Liver (tissue), 9 donors: ENCODE results near the gene ADGRF3. TPM values are rescaled to one million over a fixed set of nuclear protein-coding genes. Genes with fewer than 3 reads are reported as not detected.
A peak's percentile ranks its signal among the peaks of the same experiment; 100 is the strongest.

Experiments used
- DNase-seq: peaks from one replicate; pipeline ENCODE4 v3.0.0-alpha.2; 2017; ENCODE audit warnings: low spot score
- H3K27ac ChIP-seq, 2 donors: one replicate each; pipeline ENCODE4 v1.7.0; 2013; ENCODE audit warnings: inconsistent platforms in 2 of 2, low read length in 2 of 2, control low read depth in 1 of 2, low read depth in 1 of 2, mild to moderate bottlenecking in 1 of 2
- H3K27me3 ChIP-seq, 4 donors: one replicate each; pipeline versions ENCODE4 v1.6.1 to v1.7.0; 2013; ENCODE audit warnings: low read length in 3 of 4, inconsistent platforms in 1 of 4, mild to moderate bottlenecking in 1 of 4, moderate library complexity in 1 of 4; ENCODE audit not compliant: control insufficient read depth in 4 of 4, insufficient read depth in 4 of 4
- H3K36me3 ChIP-seq, 4 donors: one replicate each; pipeline versions ENCODE4 v1.6.1 to v1.7.0; 2013; ENCODE audit warnings: low read length in 3 of 4, mild to moderate bottlenecking in 3 of 4, low read depth in 1 of 4, moderate library complexity in 1 of 4; ENCODE audit not compliant: control insufficient read depth in 4 of 4, insufficient read depth in 3 of 4
- H3K4me1 ChIP-seq, 4 donors: one replicate each; pipeline versions ENCODE4 v1.6.1 to v1.7.0; 2013; ENCODE audit warnings: low read length in 3 of 4, mild to moderate bottlenecking in 3 of 4, moderate library complexity in 1 of 4; ENCODE audit not compliant: control insufficient read depth in 4 of 4, insufficient read depth in 4 of 4
- H3K4me3 ChIP-seq, 3 donors: one replicate each; pipeline versions ENCODE4 v1.6.1 to v1.7.0; 2013; ENCODE audit warnings: low read length in 3 of 3, control low read depth in 1 of 3, low read depth in 1 of 3, mild to moderate bottlenecking in 1 of 3
- H3K9ac ChIP-seq, 2 donors: one replicate each; pipeline ENCODE4 v1.7.0; 2013; ENCODE audit warnings: low read length in 2 of 2, mild to moderate bottlenecking in 2 of 2, moderate library complexity in 2 of 2, control low read depth in 1 of 2, low read depth in 1 of 2
- H3K9me3 ChIP-seq, 4 donors: one replicate each; pipeline versions ENCODE4 v1.6.1 to v1.7.0; 2013; ENCODE audit warnings: low read length in 3 of 4; ENCODE audit not compliant: control insufficient read depth in 4 of 4
- ATF3 ChIP-seq: IDR thresholded peaks from 2 replicates; pipeline ENCODE4 v1.6.1; 2016; ENCODE audit warnings: antibody characterized with exemption
- CTCF ChIP-seq: fragments of 150-350 bp; IDR thresholded peaks from 2 replicates; pipeline ENCODE4 v1.5.1; 2017; ENCODE audit warnings: improper control_type of control experiment, low read depth, low read length; ENCODE audit not compliant: missing input control
- EGR1 ChIP-seq, 2 donors: IDR thresholded peaks; 2 replicates each; pipeline ENCODE4 v1.6.1; 2016 to 2018; ENCODE audit warnings: antibody characterized with exemption in 2 of 2, low read depth in 2 of 2
- FOXA1 ChIP-seq: IDR thresholded peaks from 2 replicates; pipeline ENCODE4 v1.6.1; 2016; ENCODE audit warnings: antibody characterized with exemption
- FOXA2 ChIP-seq: IDR thresholded peaks from 2 replicates; pipeline ENCODE4 v1.6.1; 2016; ENCODE audit warnings: antibody characterized with exemption
- GABPA ChIP-seq, 2 donors: IDR thresholded peaks in 1 of 2; conservative IDR thresholded peaks in 1 of 2; 2 replicates each; pipeline ENCODE4 v1.6.1; 2016; ENCODE audit warnings: antibody characterized with exemption in 2 of 2, mild to moderate bottlenecking in 1 of 2, moderate library complexity in 1 of 2
- HNF4A ChIP-seq, 2 donors: conservative IDR thresholded peaks; 2 replicates each; pipeline ENCODE4 v1.6.1; 2016; ENCODE audit warnings: antibody characterized with exemption in 2 of 2, mild to moderate bottlenecking in 2 of 2
- HNF4G ChIP-seq: IDR thresholded peaks from 2 replicates; pipeline ENCODE4 v1.6.1; 2016; ENCODE audit warnings: antibody characterized with exemption
- JUND ChIP-seq, 2 donors: IDR thresholded peaks; 2 replicates each; pipeline ENCODE4 v1.6.1; 2016; ENCODE audit warnings: antibody characterized with exemption in 2 of 2
- MAX ChIP-seq: IDR thresholded peaks from 2 replicates; pipeline ENCODE4 v1.6.1; 2016; ENCODE audit warnings: antibody characterized with exemption
- NR2F2 ChIP-seq: IDR thresholded peaks from 2 replicates; pipeline ENCODE4 v1.6.1; 2016; ENCODE audit warnings: antibody characterized with exemption
- RAD21 ChIP-seq, 2 donors: IDR thresholded peaks; 2 replicates each; pipeline ENCODE4 v1.6.1; 2016; ENCODE audit warnings: antibody characterized with exemption in 2 of 2, mild to moderate bottlenecking in 2 of 2
- REST ChIP-seq: IDR thresholded peaks from 2 replicates; pipeline ENCODE4 v1.6.1; 2016; ENCODE audit warnings: antibody characterized with exemption, mild to moderate bottlenecking
- RXRA ChIP-seq, 2 donors: IDR thresholded peaks; 2 replicates each; pipeline ENCODE4 v1.6.1; 2017 to 2018; ENCODE audit warnings: antibody characterized with exemption in 2 of 2, mild to moderate bottlenecking in 1 of 2
- SP1 ChIP-seq: IDR thresholded peaks from 2 replicates; pipeline ENCODE4 v1.6.1; 2018; ENCODE audit warnings: antibody characterized with exemption, mild to moderate bottlenecking
- TAF1 ChIP-seq: conservative IDR thresholded peaks from 2 replicates; pipeline ENCODE4 v1.6.1; 2016; ENCODE audit warnings: antibody characterized with exemption, mild to moderate bottlenecking
- YY1 ChIP-seq: IDR thresholded peaks from 2 replicates; pipeline ENCODE4 v1.6.1; 2016; ENCODE audit warnings: antibody characterized with exemption, mild to moderate bottlenecking
- ZBTB33 ChIP-seq: IDR thresholded peaks from 2 replicates; pipeline ENCODE4 v1.6.1; 2016; ENCODE audit warnings: antibody characterized with exemption
- WGBS: extraction: QIAGEN DNeasy Blood & Tissue Kit; methylation state at CpG from one replicate; pipeline ENCODE4 v1.1.7; 2013; 5-methylcytosine and 5-hydroxymethylcytosine counted together
- polyA plus RNA-seq, 2 donors: library from polyadenylated mRNA; stranded (reverse) in 1 of 2; unstranded in 1 of 2; fragments of 200-250 nt in 1 of 2; fragments of >200 nt in 1 of 2; fragmentation: Nextera tagmentation in 1 of 2; extraction: Ambion mirVana in 1 of 2; gene quantifications; one replicate each; pipeline versions ENCODE4 v1.2.1 to v1.2.3, GENCODE V29; 2013 to 2015
- total RNA-seq, 2 donors: library from RNA; depleted of rRNA; stranded (reverse); fragments of >200 nt; gene quantifications; one replicate each; pipeline ENCODE4 v1.2.3, GENCODE V29; 2014
- donor health status: healthy.
- donor health status: healthy.
- donor health status: healthy.
- donor health status: healthy.
- donor health status: healthy.

Gene ADGRF3
- total and polyA plus RNA-seq, 4 donors = 0.07 to 0.25 (median 0.10) TPM

- no peak for TF ChIP-seq ZBTB33
- no peak for TF ChIP-seq JUND (IDR thresholded peaks at IDR 0.05)
- no peak for TF ChIP-seq GABPA (IDR thresholded peaks at IDR 0.05 in 1 of 2, conservative IDR thresholded peaks at IDR 0.05 in 1 of 2)
- no peak for TF ChIP-seq FOXA1
Observed at GRCh38 chr2:26349690-26350089, 3.1 kb upstream of the ADGRF3 start (continued).

GRCh38 chr2:26347286-26347865, 787 bp upstream of the ADGRF3 start:
- TF ChIP-seq RXRA (IDR thresholded peaks at IDR 0.05) (peak in 1 of 2 donors; percentile 6), YY1 (peak; percentile 10), FOXA2 (no peak)
- 10% methylated on average over 5 of the region's 5 CpGs for WGBS
- Histone ChIP-seq H3K36me3 (no peaks in the 10 kb centered on the region), H3K4me1 (peaks cover 8 to 25% (median 12%) of the 10 kb centered on the region in 4 donors), H3K4me3 (peak overlapping the region; percentile 81 to 97 (median 81)), H3K9ac (peak overlapping the region; percentile 68 to 98), H3K27me3 (no peaks in the 10 kb centered on the region), H3K27ac (peak overlapping the region; percentile 84 to 89), H3K9me3 (no peaks in the 10 kb centered on the region)
- no peak for DNase-seq

GRCh38 chr2:26345545-26346453, 790 bp downstream of the ADGRF3 start, which contains the start of gene SELENOI:
Gene SELENOI, plus strand, starts transcription at chr2:26346143. Its CDS starts 90 bp downstream, at chr2:26346233.
- TF ChIP-seq RXRA (IDR thresholded peaks at IDR 0.05) (peak; percentile 95), ATF3 (no peak), NR2F2 (peak; percentile 96), CTCF (no peak), HNF4A (conservative IDR thresholded peaks at IDR 0.05) (peak; percentile 38 to 50), FOXA1 (peak; percentile 26), ZBTB33 (peak; percentile 34), GABPA (IDR thresholded peaks at IDR 0.05 in 1 of 2, conservative IDR thresholded peaks at IDR 0.05 in 1 of 2) (peak in 1 of 2 donors; percentile 68), TAF1 (peak; percentile 64), REST (peak; percentile 91), YY1 (peak; percentile 77), HNF4G (no peak), JUND (IDR thresholded peaks at IDR 0.05) (peak in 1 of 2 donors; percentile 57), RAD21 (IDR thresholded peaks at IDR 0.05) (peak; percentile 36 to 38), FOXA2 (peak; percentile 26), EGR1 (IDR thresholded peaks at IDR 0.05; ENCODE audit: low read depth in 2 of 2) (peak in 1 of 2 donors; percentile 47), MAX (peak; percentile 63), SP1 (peak; percentile 95)
- H3K4me1 ChIP-seq = peaks cover 6 to 23% (median 12%) of the 10 kb centered on the region in 4 donors

More at GRCh38 chr2:26345545-26346453, 790 bp downstream of the ADGRF3 start, which contains the start of gene SELENOI:
- Histone ChIP-seq H3K9ac (peak within 1 kb of the TSS; percentile 96 to 98), H3K9me3 (no peaks in the 10 kb centered on the region), H3K36me3 (no peaks in the 10 kb centered on the region), H3K4me3 (peak within 1 kb of the TSS; percentile 81 to 98 (median 81)), H3K27me3 (no peaks in the 10 kb centered on the region), H3K27ac (peak within 1 kb of the TSS; percentile 89 to 97)
- peak; percentile 99 for DNase-seq
- WGBS = under 1% methylated on average over 80 of the region's 80 CpGs
